WERI-Rb-1 (cell line): ENCODE measurements around the gene PTDSS2.

Experiments used
- DNase-seq: peaks from one replicate; pipeline ENCODE4 v3.0.0-alpha.2; 2020
- H3K27ac ChIP-seq: fragments of 250-450 bp; sonication (Bioruptor Pico); 2 replicates; pipeline ENCODE4 v1.5.1; 2020; ENCODE audit warnings: mild to moderate bottlenecking, moderate library complexity
- H3K27me3 ChIP-seq: fragments of 250-450 bp; sonication (Bioruptor Pico); 2 replicates; pipeline ENCODE4 v1.5.1; 2021; ENCODE audit warnings: mild to moderate bottlenecking, low read depth, moderate library complexity; ENCODE audit not compliant: insufficient read depth, severe bottlenecking
- H3K36me3 ChIP-seq: fragments of 250-450 bp; sonication (Bioruptor Pico); 2 replicates; pipeline ENCODE4 v1.5.1; 2020; ENCODE audit warnings: mild to moderate bottlenecking, moderate library complexity
- H3K4me3 ChIP-seq: 2 replicates; pipeline ENCODE4 v1.5.1; 2011; ENCODE audit warnings: low read depth, mild to moderate bottlenecking, control low read depth, low read length
- H3K9me3 ChIP-seq: fragments of 250-450 bp; sonication (Bioruptor Pico); 2 replicates; pipeline ENCODE4 v1.5.1; 2021; ENCODE audit warnings: mild to moderate bottlenecking, moderate library complexity; ENCODE audit not compliant: severe bottlenecking
- CTCF ChIP-seq: IDR thresholded peaks from 2 replicates; pipeline ENCODE4 v1.5.1; 2011; ENCODE audit warnings: low read depth, mild to moderate bottlenecking, control low read depth, inconsistent platforms, low read length

PTDSS2 gene

GRCh38 chr11:441418-442274 lies 8.4 kb upstream of the PTDSS2 start, which contains the start of gene ANO9:
Gene ANO9, minus strand, starts transcription at chr11:442011. Its CDS starts 85 bp downstream, at chr11:441926.
- peak; percentile 49 for DNase-seq
- TF ChIP-seq CTCF, result no peak
- H3K4me3 ChIP-seq, result no peak within 1 kb of the TSS
- no peaks in the 10 kb centered on the region for H3K36me3 ChIP-seq
- no peak within 1 kb of the TSS for H3K27ac ChIP-seq
- H3K27me3 ChIP-seq, result no peaks in the 10 kb centered on the region
- H3K9me3 ChIP-seq, result no peaks in the 10 kb centered on the region

GRCh38 chr11:442611-443081 lies 7.4 kb upstream of the PTDSS2 start:
- Histone ChIP-seq H3K9me3 (no peaks in the 10 kb centered on the region), H3K27me3 (no peaks in the 10 kb centered on the region), H3K4me3 (no peak overlapping the region), H3K27ac (no peak overlapping the region), H3K36me3 (no peaks in the 10 kb centered on the region)
- no peak for TF ChIP-seq CTCF
- DNase-seq, result no peak

- H3K4me3 ChIP-seq, result no peak overlapping the region
- H3K9me3 ChIP-seq, result no peaks in the 10 kb centered on the region
- H3K27ac ChIP-seq, result no peak overlapping the region
- no peak for DNase-seq
- no peak for TF ChIP-seq CTCF
- no peaks in the 10 kb centered on the region for H3K27me3 ChIP-seq
- no peaks in the 10 kb centered on the region for H3K36me3 ChIP-seq
Observed at GRCh38 chr11:443542-444199, 6.4 kb upstream of the PTDSS2 start.

- TF ChIP-seq CTCF, result no peak
- Histone ChIP-seq H3K27me3 (no peaks in the 10 kb centered on the region), H3K27ac (no peak overlapping the region), H3K9me3 (no peaks in the 10 kb centered on the region), H3K36me3 (no peaks in the 10 kb centered on the region), H3K4me3 (no peak overlapping the region)
- no peak for DNase-seq
Observed at GRCh38 chr11:444396-445144, 5.5 kb upstream of the PTDSS2 start.

GRCh38 chr11:445765-446588 lies 4.1 kb upstream of the PTDSS2 start:
- TF ChIP-seq CTCF, result no peak
- no peak for DNase-seq
- H3K27ac ChIP-seq, result no peak overlapping the region

More at GRCh38 chr11:445765-446588, 4.1 kb upstream of the PTDSS2 start:
- no peak overlapping the region for H3K4me3 ChIP-seq
- no peaks in the 10 kb centered on the region for H3K36me3 ChIP-seq
- H3K9me3 ChIP-seq, result no peaks in the 10 kb centered on the region
- H3K27me3 ChIP-seq, result no peaks in the 10 kb centered on the region
